RKO (cell line): Measurements from ENCODE around the gene ICOSLG.
"Not testable (repeated sequence)": the region's sequence is repeated elsewhere in the genome, so short reads cannot be mapped to it uniquely, and the experiment has no call there.

Source experiments
- DNase-seq: peaks from one replicate; pipeline ENCODE4 v3.0.0-alpha.2; 2016; ENCODE audit warnings: low spot score

Gene ICOSLG

GRCh38 chr21:44176127-44176526 is 64.6 kb downstream of the ICOSLG start:
- not testable (repeated sequence) for DNase-seq

GRCh38 chr21:44175189-44175588 is 65.6 kb downstream of the ICOSLG start:
- DNase-seq, result not testable (repeated sequence)
